Fibroblast of villous mesenchyme (primary cell): ENCODE results near the gene DTNA. TPM values are rescaled to one million over a fixed set of nuclear protein-coding genes. Genes with fewer than 3 reads are reported as not detected.
A peak's percentile ranks its signal among the peaks of the same experiment; 100 is the strongest.
"Not testable (repeated sequence)": the region's sequence is repeated elsewhere in the genome, so short reads cannot be mapped to it uniquely, and the experiment has no call there.

Experiments used
- DNase-seq: peaks from one replicate; pipeline ENCODE4 v3.0.0-alpha.2; 2010; ENCODE audit warnings: low read depth
- H3K4me3 ChIP-seq: 2 replicates; pipeline ENCODE4 v1.5.1; 2011; ENCODE audit warnings: low read depth, mild to moderate bottlenecking, low read length
- total RNA-seq: library from RNA; depleted of rRNA; stranded (reverse); fragments of >200 nt; gene quantifications from 2 replicates; pipeline ENCODE4 v1.2.3, GENCODE V29; 2012
- TF ChIP-seq, protein P1 (sequence below): IDR thresholded peaks from 2 replicates; pipeline ENCODE4 v1.5.1; 2012; ENCODE audit warnings: low read depth, mild to moderate bottlenecking, low read length; ENCODE audit not compliant: insufficient read depth

DTNA gene
- total RNA-seq, 1 donor: 18.1 TPM

DNA sequence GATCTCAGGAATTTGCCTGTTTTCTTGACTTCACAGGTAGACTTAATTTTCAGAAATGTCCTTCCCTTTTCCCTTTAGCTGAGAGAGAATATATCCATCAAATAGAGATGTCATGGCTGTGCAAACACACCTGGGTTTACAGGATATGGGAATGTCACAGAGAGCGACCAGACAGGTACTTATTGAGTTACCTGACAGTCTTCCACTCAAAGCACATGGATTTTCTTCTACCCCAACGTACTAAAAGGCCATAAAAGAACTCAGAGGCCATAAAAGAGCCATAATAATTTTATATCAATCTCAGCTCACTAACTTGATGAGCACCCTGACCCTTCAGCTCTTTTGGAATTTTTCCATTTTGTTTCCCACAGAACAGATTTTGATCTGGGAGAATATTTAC, 5.3 kb upstream of the DTNA start:
- TF ChIP-seq, protein P1, sequence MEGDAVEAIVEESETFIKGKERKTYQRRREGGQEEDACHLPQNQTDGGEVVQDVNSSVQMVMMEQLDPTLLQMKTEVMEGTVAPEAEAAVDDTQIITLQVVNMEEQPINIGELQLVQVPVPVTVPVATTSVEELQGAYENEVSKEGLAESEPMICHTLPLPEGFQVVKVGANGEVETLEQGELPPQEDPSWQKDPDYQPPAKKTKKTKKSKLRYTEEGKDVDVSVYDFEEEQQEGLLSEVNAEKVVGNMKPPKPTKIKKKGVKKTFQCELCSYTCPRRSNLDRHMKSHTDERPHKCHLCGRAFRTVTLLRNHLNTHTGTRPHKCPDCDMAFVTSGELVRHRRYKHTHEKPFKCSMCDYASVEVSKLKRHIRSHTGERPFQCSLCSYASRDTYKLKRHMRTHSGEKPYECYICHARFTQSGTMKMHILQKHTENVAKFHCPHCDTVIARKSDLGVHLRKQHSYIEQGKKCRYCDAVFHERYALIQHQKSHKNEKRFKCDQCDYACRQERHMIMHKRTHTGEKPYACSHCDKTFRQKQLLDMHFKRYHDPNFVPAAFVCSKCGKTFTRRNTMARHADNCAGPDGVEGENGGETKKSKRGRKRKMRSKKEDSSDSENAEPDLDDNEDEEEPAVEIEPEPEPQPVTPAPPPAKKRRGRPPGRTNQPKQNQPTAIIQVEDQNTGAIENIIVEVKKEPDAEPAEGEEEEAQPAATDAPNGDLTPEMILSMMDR: no peak
- no peak for DNase-seq
- H3K4me3 ChIP-seq: no peak overlapping the region

DNA sequence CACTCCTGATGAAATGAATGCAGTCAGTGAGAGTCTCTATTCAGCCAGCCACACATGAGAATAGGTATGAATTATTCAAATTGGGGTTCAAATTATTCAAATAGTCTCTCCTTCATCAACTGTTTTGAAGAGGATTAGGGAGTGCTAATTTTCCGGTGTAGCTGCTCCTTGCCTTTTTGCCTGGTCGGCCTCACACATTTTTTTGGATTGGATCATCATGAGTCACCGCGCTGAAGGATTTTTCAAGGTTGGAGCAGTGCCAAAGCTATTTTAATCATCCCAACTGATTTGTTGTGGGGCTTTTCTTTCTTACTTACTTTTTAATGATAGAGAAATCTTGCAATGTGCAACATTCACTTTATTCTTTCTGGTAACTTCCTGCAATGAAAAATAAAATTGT, 2.4 kb upstream of the DTNA start:
- no peak overlapping the region for H3K4me3 ChIP-seq
- TF ChIP-seq, protein P1: no peak
- DNase-seq: peak; percentile 94

DNA sequence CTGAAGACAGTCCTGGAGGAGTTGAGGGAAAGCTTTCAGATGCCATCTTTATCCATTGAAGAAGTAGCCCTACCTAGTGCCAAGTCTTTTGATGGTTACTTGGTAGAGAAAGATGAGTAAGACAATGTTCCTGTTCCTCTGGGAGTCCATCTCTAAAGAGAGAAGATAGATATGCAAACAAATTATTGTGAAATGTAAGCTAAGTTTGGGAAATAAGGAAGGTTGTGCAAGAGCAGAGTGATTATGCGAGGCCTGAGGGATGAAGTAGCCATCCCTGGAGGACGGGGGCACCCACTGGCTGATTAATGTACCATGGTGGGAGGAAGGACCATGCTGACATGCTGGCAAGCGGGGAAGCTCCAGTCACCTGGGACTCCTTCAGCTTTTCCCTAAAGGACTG, 994 bp upstream of the DTNA start:
- peak; percentile 95 for DNase-seq
- peak overlapping the region; percentile 19 for H3K4me3 ChIP-seq
- TF ChIP-seq, protein P1: no peak

DNA sequence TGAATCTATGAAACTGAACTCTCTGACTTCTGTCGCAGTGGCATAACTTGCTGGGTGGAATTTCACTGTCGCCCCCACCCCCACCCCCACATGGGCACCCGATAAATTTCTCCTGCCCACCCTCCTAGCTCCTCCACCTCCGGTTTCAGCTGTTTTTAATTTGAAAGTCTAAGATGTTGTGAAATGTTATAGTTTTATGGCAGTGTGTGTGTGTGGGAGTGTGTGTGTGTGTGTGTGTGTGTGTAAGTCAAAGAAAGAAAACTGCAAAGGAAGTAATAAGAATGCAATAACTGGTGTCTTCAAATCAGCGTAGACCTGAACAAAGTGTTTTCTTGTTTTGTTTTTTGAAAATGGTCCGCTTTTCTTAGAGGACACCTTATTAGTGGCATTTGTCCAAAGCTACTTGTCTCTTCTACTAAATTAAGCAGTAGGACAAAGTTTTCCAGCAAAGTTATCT, 388 bp downstream of the DTNA start:
- peak; percentile 78 for DNase-seq
- TF ChIP-seq, protein P1: no peak

DNA sequence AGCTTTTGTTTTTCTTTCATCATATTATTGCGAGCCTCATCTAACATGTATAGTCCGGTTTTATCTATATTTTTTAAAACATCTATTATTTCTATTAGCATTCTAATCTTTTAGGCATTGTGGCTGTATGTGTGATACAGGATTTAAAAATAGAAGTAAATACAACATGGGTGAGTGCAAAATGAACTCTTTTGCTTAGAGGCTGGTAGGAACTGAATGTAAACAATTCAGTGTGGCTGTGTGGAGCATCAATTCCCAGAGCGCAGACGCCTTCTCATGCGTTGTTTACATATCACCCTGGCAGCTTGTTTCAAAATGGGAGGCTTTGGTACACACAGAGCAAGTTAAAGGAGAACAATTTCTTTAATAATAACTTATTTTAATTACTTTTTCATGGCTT, 836 bp downstream of the DTNA start:
- peak; percentile 85 for DNase-seq
- peak overlapping the region; percentile 53 for H3K4me3 ChIP-seq
- TF ChIP-seq, protein P1: no peak

More for the DNA sequence above, 388 bp downstream of the DTNA start:
- H3K4me3 ChIP-seq: peak overlapping the region; percentile 53

DNA sequence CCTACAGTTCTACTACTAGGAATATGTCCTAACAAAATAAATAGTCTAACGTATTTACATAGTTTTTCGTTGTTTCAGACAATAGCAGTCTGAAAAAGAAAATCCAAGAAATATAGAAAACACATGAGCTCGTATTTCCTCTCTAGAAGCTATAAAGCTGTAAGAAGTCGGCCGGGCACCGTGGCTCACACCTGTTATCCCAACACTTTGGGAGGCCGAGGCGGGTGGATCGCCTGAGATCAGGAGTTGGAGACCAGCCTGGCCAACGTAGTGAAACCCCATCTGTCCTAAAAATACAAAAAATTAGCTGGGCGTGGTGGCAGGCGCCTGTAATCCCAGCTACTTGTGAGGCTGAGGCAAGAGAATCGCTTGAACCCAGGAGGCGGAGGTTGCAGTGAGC, 6.0 kb downstream of the DTNA start:
- H3K4me3 ChIP-seq, DNase-seq: not testable (repeated sequence)

DNA sequence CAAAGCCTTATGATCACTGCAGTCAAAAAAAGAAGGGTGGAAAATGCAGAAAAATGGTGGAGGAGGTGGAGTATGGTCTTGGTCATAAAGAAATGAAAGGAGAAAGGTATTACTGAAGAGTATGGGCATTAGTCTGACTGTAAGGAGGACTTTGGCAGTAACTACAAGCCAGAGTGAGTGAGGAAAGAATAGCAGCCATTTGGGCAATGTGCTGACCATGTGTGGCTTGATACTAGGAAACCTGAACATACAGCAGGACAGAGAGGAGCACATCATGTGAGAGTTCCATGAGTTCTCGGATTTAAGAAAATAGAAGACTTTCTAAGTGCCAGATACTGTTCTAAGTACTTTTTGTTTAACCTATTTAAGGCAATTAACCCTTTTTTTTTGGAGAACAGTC, 8.5 kb downstream of the DTNA start:
- no peak overlapping the region for H3K4me3 ChIP-seq
- peak; percentile 24 for DNase-seq
- TF ChIP-seq, protein P1: no peak

DNA sequence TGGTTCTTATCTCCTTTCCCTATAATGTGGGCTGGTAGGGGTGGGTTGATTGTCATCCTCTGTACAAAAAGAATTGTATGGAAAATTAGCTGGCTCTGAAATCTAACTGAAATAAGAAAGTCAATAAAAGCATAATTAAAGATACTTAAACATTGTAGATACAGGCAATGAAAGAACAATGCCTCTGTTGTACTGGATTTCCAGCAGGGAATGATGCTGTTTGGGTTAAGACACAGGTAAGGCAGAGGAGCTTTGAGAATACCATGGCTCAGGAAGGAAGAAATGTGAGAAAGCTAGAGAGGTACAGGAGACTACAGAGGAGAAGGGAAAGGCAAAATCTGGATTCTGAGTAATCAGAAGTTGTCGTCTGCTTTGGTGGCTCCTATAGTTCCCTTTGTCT, 10.1 kb downstream of the DTNA start:
- no peak overlapping the region for H3K4me3 ChIP-seq
- DNase-seq: no peak
- TF ChIP-seq, protein P1: no peak
